Measurements from ENCODE around the gene FADS3.

The FADS3 gene

DNA sequence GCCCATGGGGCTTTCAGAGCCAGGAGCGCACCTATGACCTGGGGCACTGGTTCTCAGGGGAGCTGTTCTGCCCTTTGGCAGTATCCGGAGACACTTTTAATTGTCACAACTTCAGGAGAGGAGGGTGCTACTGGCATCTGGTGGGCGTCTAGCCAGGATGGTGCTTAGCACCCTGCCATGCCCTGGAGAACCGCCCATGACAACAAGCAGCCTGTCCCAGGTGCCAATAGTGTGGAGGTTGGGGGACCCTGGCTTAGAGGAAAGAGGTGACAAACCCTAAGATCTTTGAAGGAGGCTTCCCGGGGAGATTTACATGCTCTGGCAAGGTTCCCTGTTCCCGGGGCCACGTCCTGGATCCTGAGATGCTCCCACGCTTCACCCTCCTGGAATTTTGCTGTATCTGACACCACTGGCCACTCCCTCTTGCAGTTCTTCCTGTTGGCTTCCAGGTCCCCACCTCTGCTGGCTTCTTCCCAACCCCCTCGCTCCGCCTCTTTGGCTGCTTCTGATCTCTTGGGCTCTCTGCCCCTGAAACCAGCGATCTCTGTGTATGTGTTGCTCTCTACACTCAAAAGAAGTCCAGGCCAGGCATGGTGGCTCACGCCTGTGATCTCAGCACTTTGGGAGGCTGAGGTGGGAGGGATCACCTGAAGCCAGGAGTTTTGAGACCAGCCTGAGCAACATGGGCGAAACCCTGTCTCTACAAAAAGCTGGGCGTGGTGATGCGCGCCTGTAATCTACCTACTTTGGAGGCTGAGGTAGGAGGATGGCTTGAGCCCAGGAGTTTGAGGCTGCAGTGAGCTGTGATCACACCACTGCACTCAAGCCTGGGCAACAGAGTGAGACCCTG, 31.1 kb downstream of the FADS3 start:
- Histone ChIP-seq H3K36me3 (ENCODE audit: insufficient read depth, low read length) (peaks cover 14% of the 10 kb centered on the region), H3K4me2 (ENCODE audit: low read length) (no peak overlapping the region), H3K27me3 (ENCODE audit: control insufficient read depth, insufficient read depth, low read length) (no peaks in the 10 kb centered on the region), H3K4me3 (ENCODE audit: low read length) (no peak overlapping the region), H3K9me3 (replicated peaks; ENCODE audit: low read length) (no peaks in the 10 kb centered on the region), H3K9ac (ENCODE audit: low read depth, low read length) (no peak overlapping the region), H3K4me1 (ENCODE audit: control insufficient read depth, insufficient read depth, low read length) (no peaks in the 10 kb centered on the region)

DNA sequence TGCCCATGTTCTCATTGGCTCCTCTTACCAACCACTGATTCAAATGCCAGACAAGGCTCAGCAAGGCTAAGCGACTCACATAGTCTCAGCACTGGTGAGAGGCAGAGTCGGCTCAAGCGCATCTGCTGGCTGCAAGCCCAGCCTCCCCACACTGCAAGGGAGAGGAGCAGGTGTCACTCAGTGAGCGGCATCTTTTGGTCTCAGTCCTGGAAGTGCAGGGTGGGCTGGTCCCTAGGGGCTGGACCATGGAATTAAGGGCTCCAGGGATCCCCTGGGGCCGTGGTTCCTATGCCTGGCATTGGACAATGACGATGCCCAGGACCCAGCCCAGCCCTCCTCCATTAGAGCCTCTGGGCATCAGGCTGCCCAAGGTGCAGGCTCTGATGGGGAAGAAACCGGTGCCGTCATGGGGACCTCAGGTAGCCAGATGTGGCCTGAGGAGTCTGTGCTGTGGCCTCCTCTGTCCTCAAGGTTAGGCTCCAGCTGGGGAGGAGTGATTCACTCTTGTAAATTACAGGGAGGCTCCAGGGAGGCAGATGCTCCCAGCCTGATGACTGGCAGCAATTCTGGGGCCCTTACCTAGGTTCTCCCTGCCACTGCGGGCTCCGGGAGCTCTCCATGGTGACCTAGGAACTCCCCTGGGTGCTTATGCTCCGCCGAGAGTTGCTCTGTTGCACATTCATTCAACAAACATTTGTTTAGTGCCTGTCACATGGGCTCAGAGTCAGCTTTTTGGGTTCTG, 35.2 kb downstream of the FADS3 start:
- H3K4me2 ChIP-seq (ENCODE audit: low read length), result no peak overlapping the region
- H3K27me3 ChIP-seq (ENCODE audit: control insufficient read depth, insufficient read depth, low read length), result no peaks in the 10 kb centered on the region
- H3K4me1 ChIP-seq (ENCODE audit: control insufficient read depth, insufficient read depth, low read length), result no peaks in the 10 kb centered on the region
- no peak overlapping the region for H3K4me3 ChIP-seq (ENCODE audit: low read length)
- no peak overlapping the region for H3K9ac ChIP-seq (ENCODE audit: low read depth, low read length)
- H3K36me3 ChIP-seq (ENCODE audit: insufficient read depth, low read length), result peaks cover 38% of the 10 kb centered on the region
- no peaks in the 10 kb centered on the region for H3K9me3 ChIP-seq (replicated peaks; ENCODE audit: low read length)

DNA sequence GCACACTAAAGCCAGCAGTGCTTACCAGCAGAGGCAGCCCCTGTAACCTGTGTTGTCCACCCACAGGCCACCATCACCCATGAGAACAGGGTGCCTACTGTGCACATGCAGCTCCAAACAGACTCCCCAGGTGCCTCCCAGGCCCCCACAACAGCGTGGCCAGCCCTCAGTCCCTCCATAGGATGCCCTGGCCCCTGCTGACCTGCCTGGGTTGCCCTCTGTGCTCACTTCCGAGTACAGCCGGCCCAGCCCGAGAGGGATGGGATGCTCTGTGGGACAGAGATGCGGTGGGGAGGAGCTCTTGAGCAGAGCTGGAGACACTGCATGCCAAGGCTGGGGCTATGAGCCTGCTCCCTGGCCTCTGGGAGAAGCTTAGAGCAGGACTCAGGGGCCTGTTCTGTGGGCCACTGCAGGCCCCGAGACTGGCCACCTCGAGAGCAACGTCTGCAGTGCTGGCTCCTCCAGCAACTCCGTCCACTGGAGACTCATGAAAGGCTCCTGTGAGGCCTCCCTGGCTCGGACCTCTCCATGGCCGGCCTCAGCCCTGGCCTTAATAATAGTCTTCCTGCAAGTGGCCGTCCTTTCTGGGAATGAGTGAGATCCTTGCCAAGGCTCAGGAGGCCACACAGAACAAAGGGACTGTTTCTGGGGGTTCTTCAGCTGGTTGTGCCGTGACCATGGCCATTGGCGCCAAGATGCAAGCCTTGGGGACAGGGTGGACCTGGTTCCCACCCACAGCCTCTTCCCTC, 36.2 kb downstream of the FADS3 start:
- H3K36me3 ChIP-seq (ENCODE audit: insufficient read depth, low read length), result peaks cover 46% of the 10 kb centered on the region
- no peaks in the 10 kb centered on the region for H3K27me3 ChIP-seq (ENCODE audit: control insufficient read depth, insufficient read depth, low read length)
- H3K9ac ChIP-seq (ENCODE audit: low read depth, low read length), result no peak overlapping the region
- H3K9me3 ChIP-seq (replicated peaks; ENCODE audit: low read length), result no peaks in the 10 kb centered on the region
- no peak overlapping the region for H3K4me3 ChIP-seq (ENCODE audit: low read length)
- H3K4me1 ChIP-seq (ENCODE audit: control insufficient read depth, insufficient read depth, low read length), result no peaks in the 10 kb centered on the region
- H3K4me2 ChIP-seq (ENCODE audit: low read length), result no peak overlapping the region

DNA sequence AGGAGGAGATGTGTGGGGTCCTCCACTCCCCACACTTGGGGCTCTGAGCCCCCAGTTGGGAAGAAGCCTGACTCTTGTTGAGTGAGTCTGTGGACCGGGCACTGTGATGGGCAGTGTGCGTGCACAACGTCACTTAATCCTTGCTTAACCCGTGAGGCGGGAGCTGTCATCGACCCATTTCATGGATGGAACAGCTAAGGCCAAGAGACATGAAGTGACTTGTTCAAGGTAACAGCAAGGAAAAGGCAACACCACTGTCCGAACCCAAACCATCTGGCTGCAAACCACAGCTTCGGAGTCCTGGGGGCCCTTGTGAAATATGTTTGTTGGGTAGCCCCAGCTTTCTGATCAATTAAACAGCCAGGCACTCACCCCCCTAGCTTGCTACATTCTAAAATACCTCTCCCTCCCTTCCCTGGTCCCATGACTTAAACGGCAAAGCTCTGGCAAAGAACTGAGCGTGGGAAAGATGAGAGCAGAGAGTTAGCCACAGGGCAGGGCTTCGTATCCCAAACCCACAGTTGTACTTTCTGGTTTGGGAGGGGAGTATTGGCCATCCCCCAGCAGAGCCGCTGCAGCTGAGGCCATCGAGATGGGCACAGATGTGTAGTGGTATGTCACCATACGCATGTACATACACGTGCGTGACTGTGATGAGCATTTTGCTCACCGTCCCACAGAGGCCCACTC, 37.0 kb downstream of the FADS3 start:
- Histone ChIP-seq H3K4me2 (ENCODE audit: low read length) (no peak overlapping the region), H3K36me3 (ENCODE audit: insufficient read depth, low read length) (peaks cover 42% of the 10 kb centered on the region), H3K9ac (ENCODE audit: low read depth, low read length) (no peak overlapping the region), H3K27me3 (ENCODE audit: control insufficient read depth, insufficient read depth, low read length) (no peaks in the 10 kb centered on the region), H3K4me3 (ENCODE audit: low read length) (no peak overlapping the region), H3K9me3 (replicated peaks; ENCODE audit: low read length) (no peaks in the 10 kb centered on the region), H3K4me1 (ENCODE audit: control insufficient read depth, insufficient read depth, low read length) (no peaks in the 10 kb centered on the region)

DNA sequence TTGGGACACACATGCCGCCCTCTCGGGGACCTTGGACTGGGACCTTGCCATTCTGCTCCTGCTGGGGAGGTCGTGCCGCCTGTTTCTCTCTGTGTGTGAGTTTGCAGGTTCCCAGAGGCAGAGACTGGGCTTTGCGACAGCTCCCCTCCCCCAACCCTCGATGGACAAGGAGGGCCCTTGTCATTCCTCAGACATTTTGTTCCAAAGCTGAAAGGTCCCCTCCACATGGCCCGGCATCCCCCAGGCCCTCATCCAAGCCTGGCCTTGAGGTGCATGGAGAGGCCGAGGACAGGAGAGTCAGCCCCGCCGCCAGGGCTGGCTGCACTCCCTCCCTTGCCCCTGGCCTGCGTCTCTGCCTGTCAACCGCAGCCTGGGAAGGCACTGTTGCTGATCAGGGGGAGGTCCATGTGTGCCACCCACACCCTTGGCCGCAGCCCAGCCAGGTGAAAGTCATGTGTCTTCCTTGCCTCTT, 37.6 kb downstream of the FADS3 start:
- no peak overlapping the region for H3K9ac ChIP-seq (ENCODE audit: low read depth, low read length)
- H3K4me1 ChIP-seq (ENCODE audit: control insufficient read depth, insufficient read depth, low read length), result no peaks in the 10 kb centered on the region
- H3K4me3 ChIP-seq (ENCODE audit: low read length), result no peak overlapping the region

DNA sequence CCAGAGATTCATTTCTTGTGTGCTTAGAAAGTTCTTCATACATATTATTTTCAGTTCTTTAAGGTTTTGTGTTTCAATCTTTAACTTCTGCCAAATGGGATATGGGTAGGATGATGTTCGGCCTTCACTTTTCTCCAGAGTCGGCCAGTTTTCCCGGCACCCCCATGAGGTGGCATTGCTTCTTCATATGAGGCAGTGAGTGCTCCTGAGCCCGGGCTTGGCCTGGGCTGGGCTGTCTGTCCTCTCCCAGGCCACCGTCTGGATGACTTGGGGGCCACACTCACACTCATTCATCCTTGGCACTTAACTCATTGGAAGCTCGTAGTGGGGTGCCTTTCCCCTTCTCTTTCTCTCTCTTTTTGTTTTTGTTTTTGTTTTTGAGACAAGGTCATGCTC, 39.4 kb downstream of the FADS3 start:
- Histone ChIP-seq H3K9me3 (replicated peaks; ENCODE audit: low read length) (no peaks in the 10 kb centered on the region), H3K36me3 (ENCODE audit: insufficient read depth, low read length) (peaks cover 49% of the 10 kb centered on the region), H3K4me1 (ENCODE audit: control insufficient read depth, insufficient read depth, low read length) (no peaks in the 10 kb centered on the region), H3K27me3 (ENCODE audit: control insufficient read depth, insufficient read depth, low read length) (no peaks in the 10 kb centered on the region), H3K4me3 (ENCODE audit: low read length) (no peak overlapping the region), H3K9ac (ENCODE audit: low read depth, low read length) (no peak overlapping the region), H3K4me2 (ENCODE audit: low read length) (no peak overlapping the region)

More for the DNA sequence above, 37.6 kb downstream of the FADS3 start:
- Histone ChIP-seq H3K9me3 (replicated peaks; ENCODE audit: low read length) (no peaks in the 10 kb centered on the region), H3K4me2 (ENCODE audit: low read length) (no peak overlapping the region), H3K27me3 (ENCODE audit: control insufficient read depth, insufficient read depth, low read length) (no peaks in the 10 kb centered on the region), H3K36me3 (ENCODE audit: insufficient read depth, low read length) (peaks cover 44% of the 10 kb centered on the region)

DNA sequence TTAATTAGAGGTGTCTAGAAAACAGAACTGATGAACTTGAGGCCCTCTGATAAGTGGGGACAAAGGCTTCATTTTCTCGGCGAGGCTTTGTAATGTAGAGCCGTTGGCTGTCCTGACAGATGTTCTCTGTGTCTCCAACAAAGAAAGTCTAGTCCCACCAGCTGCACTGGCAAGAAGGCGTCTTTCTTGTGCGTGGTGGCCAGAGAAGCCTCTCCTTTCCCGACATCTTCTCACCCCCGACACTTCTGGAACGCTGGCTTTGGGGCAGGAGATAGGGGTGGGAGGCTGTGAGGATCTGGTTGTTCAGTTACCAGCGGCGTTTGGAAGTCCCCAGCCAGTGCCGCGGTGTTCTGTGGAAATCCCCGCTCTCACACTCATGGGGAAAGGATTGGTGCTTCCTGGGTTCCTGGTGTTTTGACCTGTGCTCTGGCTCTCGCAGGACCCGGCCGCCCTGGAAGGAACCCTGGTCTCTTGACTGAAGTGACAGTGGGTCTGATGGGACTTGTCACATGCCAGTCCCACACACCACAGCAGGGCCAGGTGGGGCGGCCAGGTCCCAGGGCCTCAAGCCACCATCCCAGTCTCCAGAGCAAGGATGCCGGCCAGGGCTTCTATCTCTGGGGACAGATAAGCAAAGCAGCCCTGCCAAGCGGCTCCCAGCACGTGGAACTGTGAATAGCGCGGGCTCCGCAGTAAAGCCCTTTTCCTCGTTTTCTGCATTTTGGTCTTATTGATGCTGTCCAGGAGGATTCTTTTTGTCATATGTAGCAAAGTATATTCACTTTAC, 40.0 kb downstream of the FADS3 start:
- no peaks in the 10 kb centered on the region for H3K27me3 ChIP-seq (ENCODE audit: control insufficient read depth, insufficient read depth, low read length)
- no peaks in the 10 kb centered on the region for H3K9me3 ChIP-seq (replicated peaks; ENCODE audit: low read length)
- no peak overlapping the region for H3K9ac ChIP-seq (ENCODE audit: low read depth, low read length)
- H3K4me3 ChIP-seq (ENCODE audit: low read length), result no peak overlapping the region
- peaks cover 49% of the 10 kb centered on the region for H3K36me3 ChIP-seq (ENCODE audit: insufficient read depth, low read length)
- no peak overlapping the region for H3K4me2 ChIP-seq (ENCODE audit: low read length)
- no peaks in the 10 kb centered on the region for H3K4me1 ChIP-seq (ENCODE audit: control insufficient read depth, insufficient read depth, low read length)

DNA sequence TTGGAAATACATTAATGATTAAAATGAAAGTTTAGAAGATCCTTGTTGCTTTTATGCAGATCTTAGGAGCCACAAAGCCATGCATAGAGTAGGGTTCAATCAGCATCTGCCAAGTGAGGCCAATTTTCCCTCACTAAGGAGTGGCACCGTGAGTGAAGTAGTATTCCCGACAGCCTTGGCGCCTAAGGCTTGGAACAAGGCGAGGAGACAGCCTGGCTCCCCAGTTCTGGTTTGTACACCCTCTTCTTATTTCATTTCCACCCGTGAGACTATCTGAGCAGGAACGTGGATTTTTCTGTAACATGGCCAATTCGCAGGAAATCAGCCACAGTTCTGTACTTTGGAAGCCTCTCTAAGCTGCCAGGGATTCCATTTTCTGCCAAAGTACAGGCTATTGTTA, 40.7 kb downstream of the FADS3 start:
- Histone ChIP-seq H3K9ac (ENCODE audit: low read depth, low read length) (no peak overlapping the region), H3K4me3 (ENCODE audit: low read length) (no peak overlapping the region), H3K9me3 (replicated peaks; ENCODE audit: low read length) (no peaks in the 10 kb centered on the region), H3K4me1 (ENCODE audit: control insufficient read depth, insufficient read depth, low read length) (no peaks in the 10 kb centered on the region), H3K4me2 (ENCODE audit: low read length) (no peak overlapping the region), H3K36me3 (ENCODE audit: insufficient read depth, low read length) (peaks cover 49% of the 10 kb centered on the region), H3K27me3 (ENCODE audit: control insufficient read depth, insufficient read depth, low read length) (no peaks in the 10 kb centered on the region)

DNA sequence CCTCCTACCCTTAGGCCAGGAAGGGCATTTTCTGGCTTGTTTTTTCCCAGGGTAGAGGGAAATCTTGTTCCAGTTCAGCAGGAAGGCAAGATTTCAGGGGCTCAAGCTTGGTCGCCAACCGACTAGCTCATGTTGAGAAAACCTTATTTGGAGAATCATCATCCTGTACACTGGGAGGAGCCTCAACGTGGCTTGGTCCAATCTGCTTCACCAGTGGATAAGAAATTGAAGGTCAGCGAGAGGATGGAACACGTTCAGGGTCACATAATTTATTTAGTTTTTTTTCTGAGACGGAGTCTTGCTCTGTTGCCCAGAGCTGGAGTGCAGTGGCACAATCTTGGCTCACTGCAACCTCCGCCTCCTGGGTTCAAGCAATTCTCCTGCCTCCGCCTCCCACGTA, 42.7 kb downstream of the FADS3 start:
- Histone ChIP-seq H3K4me2 (ENCODE audit: low read length) (no peak overlapping the region), H3K36me3 (ENCODE audit: insufficient read depth, low read length) (peaks cover 37% of the 10 kb centered on the region), H3K4me1 (ENCODE audit: control insufficient read depth, insufficient read depth, low read length) (no peaks in the 10 kb centered on the region), H3K9ac (ENCODE audit: low read depth, low read length) (no peak overlapping the region), H3K27me3 (ENCODE audit: control insufficient read depth, insufficient read depth, low read length) (no peaks in the 10 kb centered on the region), H3K4me3 (ENCODE audit: low read length) (no peak overlapping the region), H3K9me3 (replicated peaks; ENCODE audit: low read length) (no peaks in the 10 kb centered on the region)

DNA sequence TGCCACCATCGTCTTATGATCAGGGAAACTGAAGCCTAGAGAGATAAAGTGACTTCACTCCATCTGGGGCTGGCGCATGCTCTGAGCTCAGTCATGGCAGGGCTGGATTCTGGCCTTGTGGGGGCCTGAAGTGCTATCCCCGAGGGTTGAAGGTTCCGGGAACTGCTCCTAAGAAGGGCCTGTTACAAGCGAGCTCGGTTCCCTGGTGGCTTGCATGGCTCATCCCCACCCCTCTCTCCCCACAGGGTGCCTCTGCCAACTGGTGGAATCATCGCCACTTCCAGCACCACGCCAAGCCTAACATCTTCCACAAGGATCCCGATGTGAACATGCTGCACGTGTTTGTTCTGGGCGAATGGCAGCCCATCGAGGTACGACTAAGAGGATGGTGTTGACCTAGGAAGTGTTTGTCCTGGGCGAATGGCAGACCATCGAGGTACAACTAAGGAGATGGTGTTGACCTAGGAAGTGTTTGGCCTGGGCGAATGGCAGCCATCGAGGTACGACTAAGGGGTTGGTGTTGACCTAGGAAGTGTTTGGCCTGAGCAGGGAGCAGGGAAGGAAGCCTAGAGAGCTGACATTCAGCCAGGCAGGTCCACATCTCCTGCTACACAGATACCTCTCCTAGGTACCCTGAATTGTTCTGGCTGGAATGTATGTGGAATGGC, 43.3 kb downstream of the FADS3 start:
- Histone ChIP-seq H3K27me3 (ENCODE audit: control insufficient read depth, insufficient read depth, low read length) (no peaks in the 10 kb centered on the region), H3K4me2 (ENCODE audit: low read length) (no peak overlapping the region), H3K9me3 (replicated peaks; ENCODE audit: low read length) (no peaks in the 10 kb centered on the region), H3K9ac (ENCODE audit: low read depth, low read length) (no peak overlapping the region), H3K4me3 (ENCODE audit: low read length) (no peak overlapping the region), H3K4me1 (ENCODE audit: control insufficient read depth, insufficient read depth, low read length) (no peaks in the 10 kb centered on the region), H3K36me3 (ENCODE audit: insufficient read depth, low read length) (peaks cover 37% of the 10 kb centered on the region)

Measured in skeletal muscle satellite cell (primary cell).